Measurements from ENCODE around the gene MCTP2. TPM values are rescaled to one million over a fixed set of nuclear protein-coding genes. Genes with fewer than 3 reads are reported as not detected.
"Not testable (repeated sequence)": the region's sequence is repeated elsewhere in the genome, so short reads cannot be mapped to it uniquely, and the experiment has no call there.

Gene MCTP2
- total RNA-seq, 1 donor from 2014 or later = 32.3 TPM

- DNase-seq (ENCODE audit: low spot score) = no peak
- intact Hi-C loops (cut with DNase I) = no loop called here
- ATAC-seq = no peak
These were observed 2.9 kb downstream of the MCTP2 start for GRCh38 chr15:94234300-94234699.

- no peak for DNase-seq (ENCODE audit: low spot score)
- no peak for ATAC-seq
- intact Hi-C loops (cut with DNase I) = no loop called here
These were observed 3.7 kb downstream of the MCTP2 start for GRCh38 chr15:94235041-94235440.

- ATAC-seq (no peak), DNase-seq (ENCODE audit: low spot score) (no peak)
- intact Hi-C loops (cut with DNase I) = no loop called here
These were observed 4.3 kb downstream of the MCTP2 start for GRCh38 chr15:94235646-94236045.

GRCh38 chr15:94236608-94237007 lies 5.2 kb downstream of the MCTP2 start:
- ATAC-seq = no peak
- intact Hi-C loops (cut with DNase I) = no loop called here
- DNase-seq (ENCODE audit: low spot score) = no peak

- DNase-seq (ENCODE audit: low spot score) (no peak), ATAC-seq (no peak)
- intact Hi-C loops (cut with DNase I) = no loop called here
These were observed 6.5 kb downstream of the MCTP2 start for GRCh38 chr15:94237903-94238302.

DNA sequence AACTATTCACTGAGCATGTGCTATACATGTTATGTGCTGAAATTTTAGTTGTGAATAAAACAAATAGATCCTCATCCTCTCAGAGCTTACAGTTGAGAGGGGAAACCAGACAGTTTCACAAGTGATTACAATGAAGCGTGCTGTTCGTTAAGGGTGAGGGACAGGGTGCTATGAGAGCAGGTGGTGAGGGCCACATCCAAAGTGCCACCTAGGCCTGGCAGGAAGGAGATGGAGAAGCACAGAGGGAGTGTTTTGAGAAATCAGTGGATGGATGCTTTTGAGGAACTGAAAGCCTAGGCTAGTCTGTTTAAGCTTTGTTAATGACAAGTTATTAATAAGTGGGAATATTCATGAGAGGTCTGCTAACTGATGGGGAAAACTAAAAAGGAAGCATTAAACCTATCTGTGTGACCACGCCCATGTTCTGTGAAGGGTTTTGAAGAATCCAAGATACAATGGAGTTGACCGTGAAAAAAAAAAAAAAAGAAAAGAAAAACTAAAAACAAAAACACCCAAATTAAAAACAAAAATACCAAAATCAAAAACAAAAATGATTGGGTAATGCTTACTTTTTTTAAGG lies 7.3 kb downstream of the MCTP2 start:
- intact Hi-C loops (cut with DNase I) = no loop called here
- DNase-seq (ENCODE audit: low spot score) (no peak), ATAC-seq (no peak)

DNA sequence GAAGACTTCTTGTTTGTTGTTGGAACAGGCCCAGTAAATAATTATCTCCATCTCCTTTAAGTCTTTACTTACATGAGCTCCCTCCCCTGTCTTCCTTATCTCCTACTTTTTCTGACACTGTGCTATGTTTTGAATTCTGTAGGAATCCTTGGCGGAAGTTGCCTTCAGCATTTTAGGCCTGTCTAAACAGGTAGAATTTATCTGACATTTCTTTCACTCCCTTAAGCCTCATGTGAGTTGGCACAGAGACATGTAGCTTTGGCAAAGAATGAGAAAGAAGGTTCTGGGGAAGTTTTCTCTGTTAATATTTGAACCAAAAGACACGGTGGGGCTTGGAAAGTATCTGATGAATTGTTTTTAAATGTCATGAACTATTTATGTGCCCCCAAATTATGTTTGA lies 8.1 kb downstream of the MCTP2 start:
- ATAC-seq = no peak
- intact Hi-C loops (cut with DNase I) = no loop called here

GRCh38 chr15:94240480-94240879 lies 9.1 kb downstream of the MCTP2 start:
- intact Hi-C loops (cut with DNase I) = no loop called here
- ATAC-seq (no peak), DNase-seq (ENCODE audit: low spot score) (no peak)

More for the DNA sequence above, 8.1 kb downstream of the MCTP2 start:
- DNase-seq (ENCODE audit: low spot score) = no peak

GRCh38 chr15:94242257-94242656 lies 10.9 kb downstream of the MCTP2 start:
- no peak for DNase-seq (ENCODE audit: low spot score)
- ATAC-seq = no peak
- intact Hi-C loops (cut with DNase I) = no loop called here

DNA sequence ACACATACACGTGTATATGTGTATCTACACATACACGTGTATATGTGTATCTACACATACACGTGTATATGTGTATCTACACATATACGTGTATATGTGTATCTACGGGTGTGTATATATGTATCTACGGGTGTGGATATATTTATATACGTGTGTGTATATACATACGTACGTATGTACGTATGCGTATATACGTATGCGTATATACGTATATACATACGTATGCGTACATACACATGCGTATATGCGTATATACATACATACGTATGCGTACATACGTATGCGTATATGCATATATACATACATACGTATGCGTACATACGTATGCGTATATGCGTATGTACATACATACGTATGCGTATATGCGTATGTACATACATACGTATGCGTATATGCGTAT lies 11.6 kb downstream of the MCTP2 start:
- DNase-seq (ENCODE audit: low spot score); intact Hi-C loops (cut with DNase I); ATAC-seq: not testable (repeated sequence)

DNA sequence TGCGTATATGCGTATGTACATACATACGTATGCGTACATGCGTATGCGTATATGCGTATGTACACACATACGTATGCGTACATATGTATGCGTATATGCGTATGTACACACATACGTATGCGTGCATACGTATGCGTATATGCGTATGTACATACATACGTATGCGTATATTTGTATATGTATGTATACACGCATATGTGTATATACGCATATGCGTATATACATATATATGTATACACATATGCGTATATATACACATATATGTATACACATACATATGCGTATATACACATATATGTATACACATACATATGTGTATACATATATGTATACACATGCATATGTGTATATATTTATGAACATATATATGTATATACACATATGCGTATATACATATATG lies 12.1 kb downstream of the MCTP2 start:
- intact Hi-C loops (cut with DNase I) = no loop called here
- no peak for ATAC-seq
- DNase-seq (ENCODE audit: low spot score) = no peak

DNA sequence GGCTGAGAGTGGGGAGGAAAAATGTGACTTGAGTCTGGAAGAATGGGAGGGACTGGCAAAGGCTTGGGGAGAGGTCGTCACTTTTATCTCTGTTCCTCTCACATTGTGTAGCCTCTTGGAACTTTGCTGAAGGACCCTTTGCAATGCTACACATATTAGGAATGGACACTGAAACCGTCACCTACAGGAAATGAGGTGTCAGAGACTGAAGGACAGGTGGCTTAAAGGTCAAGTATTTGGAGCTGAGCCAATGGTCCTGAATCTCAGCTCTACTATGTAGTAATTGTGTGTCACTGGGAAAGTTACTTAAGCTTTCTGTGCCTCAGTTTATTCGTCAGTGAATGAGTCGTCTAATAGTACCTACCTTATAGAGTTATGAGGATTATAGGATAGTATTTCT lies 14.7 kb downstream of the MCTP2 start:
- DNase-seq (ENCODE audit: low spot score) (no peak), ATAC-seq (no peak)
- intact Hi-C loops (cut with DNase I) = no loop called here

DNA sequence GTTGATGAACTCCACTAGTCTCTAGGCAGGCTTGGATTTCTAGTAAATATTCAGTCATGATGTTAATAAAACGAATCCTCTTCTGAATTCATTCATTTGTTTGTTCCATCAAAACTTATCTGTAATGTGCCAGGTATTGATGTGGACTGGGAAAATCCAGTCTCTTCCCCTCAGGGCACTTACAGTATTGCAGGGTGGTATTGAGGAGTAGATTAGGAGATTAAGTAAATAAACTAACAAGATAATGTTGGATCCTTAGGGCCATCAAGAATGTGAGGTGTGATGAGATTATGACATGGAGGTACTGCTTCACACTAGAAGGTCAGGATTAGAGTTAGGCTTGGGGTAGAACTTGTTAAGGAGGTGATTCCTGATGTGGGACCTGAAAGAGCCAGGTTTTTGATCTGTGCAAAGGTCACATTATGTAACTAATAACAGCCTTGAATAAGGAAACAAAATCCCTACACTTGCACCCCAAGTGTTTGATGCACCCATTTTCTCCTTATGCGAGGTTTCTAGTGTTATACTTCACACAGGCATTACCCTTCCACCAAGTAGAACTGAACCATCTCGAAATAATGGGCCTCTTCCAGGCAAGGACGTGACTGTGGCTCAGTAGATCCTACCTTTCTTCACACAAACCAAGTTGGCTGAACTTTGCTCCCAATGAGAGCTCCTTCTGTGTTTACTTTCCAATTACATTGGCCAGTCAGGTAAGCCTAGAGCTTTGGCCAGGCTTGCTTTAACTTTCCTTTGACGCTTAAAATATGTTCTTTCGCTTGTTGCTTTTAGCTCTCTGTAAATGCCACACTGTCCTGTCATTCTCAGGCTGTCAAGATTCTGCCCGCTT lies 16.7 kb downstream of the MCTP2 start:
- no peak for DNase-seq (ENCODE audit: low spot score)
- intact Hi-C loops (cut with DNase I) = no loop called here
- no peak for ATAC-seq

DNA sequence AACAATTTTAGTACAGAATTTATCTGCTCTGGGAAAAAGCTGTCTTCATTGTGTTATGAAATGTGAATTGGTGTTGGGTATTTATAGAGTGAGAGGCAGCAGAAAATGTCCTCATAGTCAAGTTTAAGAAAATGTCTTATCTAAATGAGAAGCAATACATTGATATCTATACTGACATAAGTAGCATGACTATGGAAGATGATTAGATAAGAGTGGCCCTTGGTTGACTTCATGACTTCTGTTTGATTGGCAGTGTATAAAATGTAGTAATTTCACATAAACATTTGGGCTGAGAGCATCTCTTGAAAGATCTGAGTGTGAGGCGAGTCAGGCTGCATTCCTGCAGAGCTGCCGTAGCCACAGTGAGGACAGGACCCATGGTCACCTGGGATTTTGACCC lies 19.4 kb downstream of the MCTP2 start:
- DNase-seq (ENCODE audit: low spot score) (no peak), ATAC-seq (no peak)
- intact Hi-C loops (cut with DNase I) = no loop called here

DNA sequence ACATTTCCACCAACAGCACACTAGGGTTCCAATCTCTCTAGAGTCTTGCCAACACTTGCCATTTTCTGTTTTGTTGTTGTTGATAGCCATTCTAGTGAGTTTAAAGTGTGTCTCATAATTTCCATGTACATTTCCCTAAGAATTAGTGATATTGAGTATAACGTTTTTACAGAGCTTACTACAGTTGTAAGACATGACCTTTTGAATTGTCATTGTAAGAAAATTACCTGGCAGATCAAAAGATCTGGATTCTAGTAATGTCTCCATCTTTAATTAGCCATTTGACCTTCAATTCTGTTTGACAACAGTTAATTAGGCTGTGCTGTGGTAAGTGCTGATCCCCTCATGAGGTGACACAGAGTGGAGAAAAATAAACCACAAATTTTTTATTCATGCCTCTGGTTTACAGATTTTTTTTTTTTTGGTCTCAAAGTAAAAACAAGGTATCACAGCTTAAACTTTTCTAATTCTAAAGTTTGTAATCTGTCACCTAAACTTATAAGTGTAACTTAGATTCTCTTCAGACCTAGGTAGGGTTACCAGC lies 20.9 kb downstream of the MCTP2 start:
- intact Hi-C loops (cut with DNase I) = no loop called here
- ATAC-seq = no peak

GRCh38 chr15:94252906-94253491 lies 21.6 kb downstream of the MCTP2 start:
- DNase-seq (ENCODE audit: low spot score) (no peak), ATAC-seq (no peak)
- intact Hi-C loops (cut with DNase I) = no loop called here

More for the DNA sequence above, 20.9 kb downstream of the MCTP2 start:
- DNase-seq (ENCODE audit: low spot score) = no peak

DNA sequence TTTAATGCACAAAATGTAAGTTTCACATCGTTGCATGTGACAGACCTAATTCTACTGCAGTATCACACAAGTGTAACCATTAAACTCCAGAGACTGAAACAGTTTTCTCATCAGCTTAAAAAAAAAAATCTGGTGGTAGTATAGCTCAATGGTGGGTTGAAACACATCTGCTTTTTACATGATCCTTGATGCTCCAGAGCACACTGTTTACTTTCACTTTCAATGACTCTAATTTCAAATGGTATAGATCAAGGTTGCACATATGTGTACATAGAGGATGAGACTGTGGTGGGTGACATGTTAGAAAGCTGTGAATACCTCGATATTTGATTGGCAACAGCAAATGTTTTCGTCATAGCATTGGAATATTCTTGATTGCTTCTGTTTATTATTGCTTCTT lies 22.4 kb downstream of the MCTP2 start:
- DNase-seq (ENCODE audit: low spot score) = no peak
- ATAC-seq = no peak
- intact Hi-C loops (cut with DNase I) = no loop called here

GRCh38 chr15:94255540-94255939 lies 24.2 kb downstream of the MCTP2 start:
- intact Hi-C loops (cut with DNase I) = no loop called here
- DNase-seq (ENCODE audit: low spot score) (no peak), ATAC-seq (peak; percentile 70)

DNA sequence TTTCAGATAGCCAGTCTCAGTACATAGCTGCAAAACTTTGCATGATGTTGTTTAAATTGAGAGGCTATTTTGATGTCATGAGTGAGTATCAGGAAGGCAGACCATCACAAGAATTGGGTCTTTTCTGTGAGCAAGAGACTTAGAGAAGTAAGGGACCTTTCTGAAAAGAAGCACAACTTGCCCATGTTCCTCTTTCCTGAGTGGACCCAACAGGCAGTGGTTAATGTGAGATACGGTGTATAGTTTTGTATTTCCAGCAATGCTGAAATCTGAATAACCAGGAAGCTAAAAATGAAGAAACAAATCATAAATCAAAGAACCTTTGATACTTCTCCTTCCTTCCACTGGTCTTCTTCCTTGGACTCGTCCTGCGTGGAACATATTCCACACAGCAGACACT lies 25.1 kb downstream of the MCTP2 start:
- DNase-seq (ENCODE audit: low spot score) (no peak), ATAC-seq (no peak)
- intact Hi-C loops (cut with DNase I) = no loop called here

DNA sequence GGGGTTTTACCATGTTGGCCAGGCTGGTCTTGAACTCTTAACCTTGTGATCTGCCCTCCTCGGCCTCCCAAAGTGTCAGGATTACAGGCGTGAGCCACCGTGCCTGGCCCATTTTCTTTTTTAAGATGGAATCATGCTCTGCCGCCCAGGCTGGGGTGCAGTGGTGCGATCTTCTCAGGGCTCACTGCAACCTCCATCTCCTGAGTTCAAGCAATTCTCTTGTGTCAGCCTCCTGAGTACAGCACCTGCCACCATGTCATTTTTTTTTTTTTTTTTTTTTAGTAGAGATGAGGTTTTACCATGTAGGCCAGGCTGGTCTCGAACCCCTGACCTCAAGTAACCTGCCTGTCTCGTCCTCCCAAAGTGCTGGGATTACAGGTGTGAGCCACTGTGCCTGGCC lies 26.4 kb downstream of the MCTP2 start:
- DNase-seq (ENCODE audit: low spot score); ATAC-seq; intact Hi-C loops (cut with DNase I): not testable (repeated sequence)

Measured in sciatic nerve (tissue), 2 donors.